ENCODE data around the gene PITPNM3. TPM values are rescaled to one million over a fixed set of nuclear protein-coding genes. Genes with fewer than 3 reads are reported as not detected.
A peak's percentile ranks its signal among the peaks of the same experiment; 100 is the strongest.

PITPNM3 gene
- total RNA-seq, 1 donor: 0.54 TPM

DNA sequence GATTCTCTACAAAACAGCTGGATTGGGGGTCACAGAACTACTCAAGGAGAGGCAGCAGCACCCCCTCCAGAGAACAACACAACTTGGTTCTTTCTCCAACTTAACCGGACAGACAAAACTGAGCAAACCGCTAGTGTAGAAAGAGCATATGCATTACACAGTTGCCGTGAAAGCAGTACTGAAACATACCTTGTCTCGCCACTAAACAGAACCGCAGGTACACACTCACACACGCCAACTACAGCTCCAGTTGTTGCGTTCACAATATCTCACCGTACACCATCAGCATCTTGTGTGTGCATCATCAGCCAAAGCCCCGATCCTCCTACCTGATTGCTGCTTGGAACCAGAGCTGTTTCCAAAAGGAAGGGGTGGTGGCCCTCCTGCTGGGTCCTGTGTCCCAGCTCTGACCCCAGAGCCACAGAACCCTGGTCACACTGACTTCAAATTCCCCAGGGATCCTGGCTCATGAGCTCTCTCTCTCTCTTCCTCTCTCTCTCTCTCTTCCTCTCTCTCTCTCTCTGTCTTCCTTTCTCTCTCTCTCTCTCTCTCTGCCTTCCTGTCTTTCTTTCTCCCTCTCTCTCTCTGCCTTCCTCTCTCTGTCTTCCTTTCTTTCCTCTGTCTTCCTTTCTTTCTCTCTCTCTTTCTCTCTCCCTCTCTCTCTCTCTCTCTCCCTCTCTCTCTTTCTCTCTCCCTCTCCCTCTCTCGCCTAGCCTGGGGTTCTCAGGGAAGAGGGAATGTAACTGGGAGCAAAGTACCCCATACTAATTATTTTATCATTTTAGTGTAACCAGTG is 103.7 kb downstream of the PITPNM3 start:
- DNase-seq (ENCODE audit: low read depth in 2 of 3, low spot score in 2 of 3): no peak

DNA sequence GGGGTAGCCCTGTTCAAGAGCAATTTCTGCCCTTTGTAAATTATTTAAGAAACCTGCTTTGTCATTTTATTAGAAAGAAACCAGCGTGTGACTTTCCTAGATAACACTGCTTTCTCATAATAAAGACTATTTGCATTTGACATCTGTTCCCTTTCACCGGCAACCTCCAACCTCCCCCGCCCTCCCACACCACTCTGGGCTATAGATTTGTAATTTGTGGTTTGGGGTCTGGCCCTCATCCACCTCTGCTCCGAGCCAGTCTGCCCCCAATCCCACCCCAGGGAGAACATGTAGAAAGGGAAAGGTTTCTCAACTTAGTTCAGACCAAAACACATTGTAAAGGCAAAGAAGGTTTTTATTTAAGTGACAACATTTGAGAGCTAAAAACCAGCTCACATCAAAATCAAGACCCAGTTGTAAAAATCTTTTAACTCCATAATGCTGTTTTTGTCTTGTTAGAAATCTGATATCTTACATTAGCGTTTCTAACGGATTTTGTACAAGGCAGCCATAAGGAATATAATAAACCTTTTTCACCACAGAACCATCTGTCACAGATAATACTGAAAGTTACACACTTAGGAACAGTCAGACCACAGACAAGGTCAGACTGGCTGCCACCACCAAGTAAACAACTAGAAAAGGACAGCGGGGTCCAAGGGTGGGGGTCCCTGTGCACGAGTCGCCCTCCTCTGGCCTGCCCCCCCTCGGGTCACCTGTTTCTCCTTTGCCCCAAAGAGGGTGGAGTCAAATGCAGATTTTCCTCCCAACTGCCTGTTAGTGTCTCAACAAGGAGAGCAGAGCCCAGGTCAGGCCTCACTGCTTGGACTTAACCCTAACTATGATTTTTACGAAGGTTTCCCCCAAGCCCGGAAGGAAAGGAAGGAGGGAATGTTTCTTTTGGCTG is 105.2 kb downstream of the PITPNM3 start:
- peak in 2 of 3 donors; percentile 41 for DNase-seq (ENCODE audit: low read depth in 2 of 3, low spot score in 2 of 3)

DNA sequence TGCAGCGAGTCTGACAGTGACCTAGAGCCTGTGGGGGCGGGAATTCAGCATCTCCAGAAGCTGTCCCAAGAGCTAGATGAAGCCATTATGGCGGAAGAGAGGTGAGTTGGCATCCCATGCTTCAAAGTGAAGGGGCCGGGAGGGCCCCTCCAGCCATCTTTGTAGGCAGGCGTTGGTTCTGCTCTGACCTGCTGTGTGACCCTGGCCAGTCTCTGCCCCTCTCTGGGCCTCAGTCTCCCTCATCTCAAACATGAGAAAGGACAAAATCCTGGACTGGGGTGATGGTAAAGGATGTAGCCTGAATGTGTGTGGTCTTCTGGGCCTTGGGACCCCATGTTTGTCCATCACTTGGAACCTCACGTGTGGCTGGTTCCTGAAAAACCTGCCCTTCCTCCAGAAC is 107.0 kb downstream of the PITPNM3 start:
- no peak for DNase-seq (ENCODE audit: low read depth in 2 of 3, low spot score in 2 of 3)

DNA sequence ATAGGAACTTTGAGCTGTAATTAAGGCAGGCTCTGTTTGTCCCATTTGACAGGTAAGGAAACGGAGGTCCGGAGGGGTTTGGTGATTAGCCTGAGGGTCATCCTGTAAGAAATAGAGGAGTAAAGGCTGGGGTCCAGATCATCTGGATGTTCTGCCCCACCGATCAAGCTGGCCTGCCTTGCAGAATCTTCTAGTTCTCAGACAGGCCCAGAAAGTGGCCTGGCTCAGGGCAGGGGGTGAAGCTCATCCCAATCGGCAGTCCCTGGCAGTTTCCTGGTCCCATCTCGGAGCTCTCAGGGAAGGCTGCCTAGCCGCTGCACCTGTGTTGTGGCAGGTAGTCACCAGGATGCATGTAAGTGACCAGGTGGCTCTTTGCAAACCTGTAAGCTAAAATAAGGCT is 107.9 kb downstream of the PITPNM3 start:
- DNase-seq (ENCODE audit: low read depth in 2 of 3, low spot score in 2 of 3): no peak

DNA sequence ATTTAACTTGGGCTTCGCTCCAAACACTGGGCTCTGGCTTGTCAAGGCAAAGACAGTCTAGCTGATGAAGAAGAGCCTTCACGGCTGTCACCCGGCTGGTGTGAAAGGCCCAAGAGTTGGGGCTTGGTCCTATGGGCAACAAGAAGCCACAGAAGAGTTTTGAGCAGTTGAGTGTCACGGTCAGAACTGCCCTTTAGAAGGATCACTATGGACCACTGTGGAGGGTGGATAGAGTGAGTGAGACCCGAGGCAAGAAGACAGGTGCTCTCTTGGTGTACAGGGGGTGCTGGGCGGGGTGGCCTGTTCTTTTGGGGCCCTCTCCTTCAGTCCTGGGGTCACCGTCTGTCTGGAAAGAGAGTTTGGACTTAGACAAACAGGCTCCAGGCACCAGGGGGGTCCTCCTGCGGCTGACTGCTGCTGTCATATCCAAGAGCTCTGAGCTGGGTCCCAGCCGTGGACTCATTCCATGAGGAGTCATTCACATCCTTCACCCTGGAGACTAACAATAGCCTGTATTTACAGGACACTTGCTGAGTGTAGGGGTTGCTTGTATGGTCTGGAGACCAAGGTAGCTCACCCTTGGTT is 109.7 kb downstream of the PITPNM3 start:
- no peak for DNase-seq (ENCODE audit: low read depth in 2 of 3, low spot score in 2 of 3)

DNA sequence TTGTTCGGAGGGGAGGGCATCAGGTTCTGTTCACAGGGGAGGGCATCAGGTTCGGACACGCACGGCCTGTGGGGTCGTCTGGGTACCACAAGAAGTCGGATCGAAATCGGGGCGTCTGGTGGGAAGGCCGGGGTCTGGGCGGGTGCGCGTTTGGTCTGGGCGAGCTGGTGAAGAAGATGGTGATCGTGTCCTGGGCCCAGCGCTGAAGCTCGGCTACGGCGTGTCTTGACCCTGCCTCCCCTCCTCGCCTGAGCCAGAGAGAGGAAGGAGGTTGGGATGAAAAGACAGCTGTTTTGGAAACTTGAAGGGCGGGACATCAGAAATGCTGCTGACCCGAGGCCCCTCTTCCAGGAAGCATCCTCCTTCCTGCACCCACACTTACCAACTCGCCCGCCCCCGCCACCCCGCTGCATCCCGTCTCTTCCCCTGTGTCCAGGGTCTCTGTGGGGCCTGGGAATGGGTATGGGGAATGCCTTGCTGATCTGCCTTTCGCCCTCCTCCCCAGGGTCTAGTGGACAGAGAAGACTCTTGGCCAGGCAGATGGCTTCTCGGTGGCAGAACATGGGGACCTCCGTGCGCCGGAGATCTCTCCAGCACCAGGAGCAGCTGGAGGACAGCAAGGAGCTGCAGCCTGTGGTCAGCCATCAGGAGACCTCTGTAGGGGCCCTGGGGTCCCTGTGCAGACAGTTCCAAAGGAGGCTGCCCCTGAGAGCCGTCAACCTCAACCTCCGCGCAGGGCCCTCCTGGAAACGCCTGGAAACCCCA is 111.6 kb downstream of the PITPNM3 start:
- DNase-seq (ENCODE audit: low read depth in 2 of 3, low spot score in 2 of 3): no peak

DNA sequence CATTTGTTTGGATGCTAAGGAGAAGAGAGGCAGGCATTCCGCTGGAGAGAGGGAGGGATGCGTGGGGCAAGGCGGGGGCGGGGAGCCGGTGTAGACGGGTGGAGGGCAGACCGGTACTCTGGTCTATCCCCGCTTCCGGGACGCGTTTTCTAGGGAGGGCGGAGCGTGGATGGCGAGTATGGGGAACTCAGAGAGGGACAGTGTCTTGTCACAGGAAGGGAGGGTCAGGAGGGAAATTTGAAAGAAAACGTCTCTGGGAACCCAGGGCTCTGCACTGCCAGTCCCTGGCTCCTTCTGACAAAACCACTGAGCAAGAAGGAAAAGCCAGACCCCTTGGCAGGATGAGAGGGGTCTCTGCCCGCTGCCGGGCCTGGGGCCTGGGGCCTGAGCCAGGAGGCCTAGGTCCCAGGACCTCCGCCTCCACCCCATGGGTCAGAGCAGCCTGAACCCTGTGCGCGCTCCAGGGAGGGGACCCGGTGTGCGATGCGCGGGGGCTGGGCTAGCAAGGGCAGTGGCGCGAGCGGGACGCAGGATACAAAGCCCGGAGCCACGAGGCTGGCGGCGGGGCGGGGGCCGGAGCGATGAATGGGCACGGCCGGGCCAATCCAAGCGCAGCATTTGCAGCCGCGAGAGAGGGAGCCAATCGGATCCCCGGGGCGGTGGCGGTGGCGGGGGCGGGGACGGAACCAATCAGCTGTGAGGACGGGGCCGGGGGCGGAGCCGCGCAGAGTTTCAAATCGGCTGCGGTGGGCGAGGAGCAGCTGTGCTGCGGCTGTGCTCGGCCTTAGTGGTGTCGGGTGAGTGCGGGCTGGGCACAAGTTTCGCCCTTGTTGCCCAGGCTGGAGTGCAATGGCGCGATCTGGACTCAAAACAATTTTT is 112.4 kb downstream of the PITPNM3 start, which contains the start of gene PIMREG:
Gene PIMREG (plus strand): TSS at position 764 of the 879 bp plus-strand sequence. CDS start 656 bp downstream, outside the sequence.
- peak; percentile 79 to 98 (median 94) for DNase-seq (ENCODE audit: low read depth in 2 of 3, low spot score in 2 of 3)

DNA sequence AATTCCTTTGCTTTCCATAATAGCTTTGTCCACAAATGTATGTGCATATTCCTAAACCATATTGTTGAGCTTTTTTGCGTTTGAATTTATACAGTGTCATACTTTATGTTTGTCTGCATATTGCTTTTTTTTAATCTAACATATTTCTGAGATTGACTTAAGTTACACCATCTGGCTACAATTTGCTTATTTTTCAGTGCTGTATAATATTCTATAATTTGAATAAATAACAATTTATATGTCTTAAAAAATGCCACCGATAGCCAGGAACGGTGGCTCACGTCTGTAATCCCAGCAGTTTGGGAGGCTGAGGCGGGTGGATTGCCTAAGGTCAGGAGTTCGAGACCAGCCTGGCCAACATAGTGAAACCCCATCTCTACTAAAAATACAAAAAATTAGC is 113.6 kb downstream of the PITPNM3 start:
- DNase-seq (ENCODE audit: low read depth in 2 of 3, low spot score in 2 of 3): no peak

DNA sequence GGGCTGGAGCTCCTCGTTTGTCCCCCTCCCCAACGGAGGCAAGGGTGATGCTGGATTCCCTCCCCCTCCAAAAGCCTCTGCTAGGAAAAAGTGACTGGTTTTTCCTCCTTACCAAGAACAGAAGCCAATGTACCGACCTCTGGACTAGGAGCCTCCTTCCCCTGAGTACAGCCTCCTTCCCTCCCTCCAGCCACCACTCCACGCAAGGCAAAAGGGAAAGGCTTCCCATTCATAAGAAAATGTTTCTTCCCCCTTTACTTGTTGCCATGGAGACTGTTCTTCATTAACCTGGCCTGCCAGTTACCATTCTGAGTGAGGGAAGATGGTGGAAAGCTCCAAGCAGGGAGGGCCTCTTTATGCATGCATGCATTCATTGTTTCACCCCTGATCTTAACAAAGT is 116.4 kb downstream of the PITPNM3 start:
- DNase-seq (ENCODE audit: low read depth in 2 of 3, low spot score in 2 of 3): no peak

DNA sequence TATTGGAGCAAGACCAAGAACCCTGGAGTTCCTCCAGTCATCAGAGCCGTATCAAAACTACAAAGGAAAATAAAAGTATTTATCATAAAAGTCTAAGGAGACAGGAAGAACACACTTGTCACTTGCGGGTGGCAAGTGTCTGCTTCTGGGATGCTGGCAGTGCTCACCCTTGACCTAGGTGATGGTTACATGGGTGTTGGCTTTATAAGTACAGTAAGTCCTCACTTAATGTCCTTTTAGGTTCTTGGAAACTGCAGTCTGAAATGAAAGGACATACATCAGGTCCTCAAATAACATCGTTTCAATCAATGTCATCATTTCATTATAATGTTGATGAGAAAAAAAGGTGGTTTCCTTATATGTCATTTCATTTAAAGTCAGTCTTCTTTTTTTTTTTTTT is 118.4 kb downstream of the PITPNM3 start:
- no peak for DNase-seq (ENCODE audit: low read depth in 2 of 3, low spot score in 2 of 3)

DNA sequence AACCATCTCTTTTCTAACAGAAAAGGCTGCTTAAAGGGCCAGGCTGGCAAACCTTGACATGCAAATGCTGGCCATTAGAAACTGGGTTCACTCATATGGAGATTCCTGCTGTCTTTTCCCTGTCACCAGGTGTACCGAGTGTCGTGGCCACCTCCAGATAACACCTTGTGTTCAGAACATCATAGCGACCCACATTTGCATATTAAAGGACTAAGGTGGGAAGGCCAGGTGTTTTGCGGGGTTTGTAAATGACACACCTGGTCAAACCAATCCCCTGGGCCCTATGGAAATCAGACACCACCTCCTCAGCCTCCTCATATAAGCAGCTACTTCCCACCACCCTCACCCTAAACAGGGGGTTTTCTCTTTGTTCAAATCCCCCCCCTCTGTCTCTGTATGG is 118.9 kb downstream of the PITPNM3 start:
- no peak for DNase-seq (ENCODE audit: low read depth in 2 of 3, low spot score in 2 of 3)

DNA sequence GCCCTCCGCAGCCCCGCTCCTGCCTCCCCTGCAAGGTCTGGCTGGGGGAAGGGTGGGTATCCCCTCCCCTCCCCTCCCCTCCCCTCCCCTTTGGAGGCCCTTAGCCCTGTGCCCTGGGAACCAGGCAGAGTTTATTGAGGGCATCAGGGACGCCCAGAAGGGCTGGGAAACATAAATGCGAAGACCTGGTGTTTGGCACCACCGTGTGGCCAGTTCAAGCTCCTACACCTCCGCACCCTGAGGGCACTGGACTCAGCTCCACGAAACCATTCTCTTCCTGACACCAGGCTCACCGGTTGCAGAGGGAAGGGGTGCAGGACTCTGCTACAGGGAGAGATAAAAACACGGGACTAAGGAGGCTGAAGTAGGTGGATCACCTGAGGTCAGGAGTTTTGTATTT is 120.4 kb downstream of the PITPNM3 start:
- DNase-seq (ENCODE audit: low read depth in 2 of 3, low spot score in 2 of 3): peak in 2 of 3 donors; percentile 59 to 78

DNA sequence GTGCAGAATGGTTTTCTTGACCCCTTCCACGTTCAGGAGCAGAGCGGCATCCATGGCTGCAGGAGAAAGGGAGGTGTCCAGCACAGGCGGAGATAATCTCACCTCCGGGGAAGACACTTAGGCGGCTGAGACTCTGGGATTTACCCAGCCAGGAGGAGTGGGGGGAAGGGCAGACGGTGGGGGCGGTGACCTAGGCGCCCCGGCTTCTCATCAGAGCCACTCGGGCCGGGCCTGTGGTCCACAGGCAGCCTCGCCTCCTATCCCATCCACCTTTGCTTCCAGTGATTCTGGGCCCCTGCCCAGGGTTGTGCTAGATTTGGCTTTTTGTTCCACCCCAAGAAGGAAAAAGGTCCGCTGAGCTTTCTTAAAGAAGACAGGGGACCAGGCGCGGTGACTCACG is 121.3 kb downstream of the PITPNM3 start, which contains the start of gene AIPL1:
Gene AIPL1 (minus strand): TSS at position 71 of the 400 bp plus-strand sequence. CDS start 17 bp downstream, at position 54.
- DNase-seq (ENCODE audit: low read depth in 2 of 3, low spot score in 2 of 3): no peak

DNA sequence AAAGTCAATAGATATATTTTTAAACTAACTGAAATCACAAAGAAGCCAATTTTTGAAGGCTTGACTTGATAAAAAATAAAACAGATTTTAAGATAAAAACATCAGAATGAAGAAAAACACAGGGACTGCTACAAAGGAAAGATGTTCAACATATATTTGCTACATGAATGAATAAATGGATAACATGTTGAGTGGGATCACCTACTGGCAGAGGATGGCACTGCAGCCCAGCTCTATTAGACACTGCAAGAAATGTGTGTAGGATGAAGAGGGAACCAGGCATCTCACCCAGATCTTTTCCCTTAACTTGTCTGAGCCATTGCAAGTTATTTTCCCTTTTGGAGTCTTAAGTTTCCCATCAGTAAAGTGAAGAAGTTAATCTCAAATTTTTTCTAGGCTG is 125.6 kb downstream of the PITPNM3 start:
- DNase-seq (ENCODE audit: low read depth in 2 of 3, low spot score in 2 of 3): no peak

DNA sequence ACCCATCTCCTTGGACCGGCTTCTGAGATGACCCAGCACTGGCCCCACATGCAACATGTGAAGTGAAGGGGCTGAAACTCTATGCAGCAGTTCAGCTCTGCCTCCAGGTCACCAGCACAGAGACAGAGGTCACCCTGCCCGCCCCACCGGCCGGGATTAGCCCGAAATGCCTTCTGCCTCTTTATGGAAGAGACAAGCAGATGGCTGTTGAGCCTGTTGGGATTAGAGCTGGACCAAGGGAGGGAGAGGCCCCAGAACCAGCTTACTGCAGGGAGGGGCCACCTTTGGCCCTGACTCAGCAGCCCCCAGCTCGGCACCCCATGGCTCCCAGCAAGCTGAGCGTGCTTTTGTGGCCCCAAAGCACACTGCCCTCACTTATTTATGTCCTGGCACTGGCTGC is 127.1 kb downstream of the PITPNM3 start:
- DNase-seq (ENCODE audit: low read depth in 2 of 3, low spot score in 2 of 3): no peak

DNA sequence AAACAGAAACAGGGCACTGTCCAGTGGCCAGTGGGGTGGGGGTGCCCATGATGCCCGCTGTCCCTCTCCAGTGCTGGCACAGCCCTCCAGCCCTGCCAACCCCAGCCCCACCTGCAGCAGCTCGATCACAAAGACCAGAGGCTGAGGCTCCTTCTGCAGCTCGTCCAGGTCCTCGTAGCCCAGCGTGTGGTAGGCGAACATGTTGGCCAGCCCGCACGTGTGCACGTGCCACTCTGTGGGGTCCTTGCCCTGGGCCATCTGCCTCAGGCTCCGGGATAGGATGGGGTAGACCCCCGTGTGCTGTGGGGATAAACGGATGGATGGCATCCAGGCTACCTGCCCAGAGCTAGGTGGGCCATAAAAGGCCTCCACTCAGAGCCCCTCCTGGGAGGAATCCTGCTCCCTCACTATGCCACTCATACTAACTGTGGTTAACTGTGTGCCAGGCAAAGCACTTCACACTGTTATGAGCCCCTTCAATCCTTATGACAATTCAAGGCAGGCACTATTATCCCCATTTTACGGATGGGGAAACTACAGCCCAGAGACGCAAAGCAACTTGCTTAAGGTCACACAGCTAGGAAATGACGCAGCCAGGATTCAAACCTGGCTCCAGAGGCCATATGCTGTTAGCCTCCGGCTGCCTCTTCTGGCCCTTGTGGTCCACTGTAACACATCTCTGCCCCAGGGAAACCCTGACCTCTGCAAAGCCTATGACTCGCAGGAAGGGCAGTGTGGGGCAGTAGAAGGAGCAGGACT is 128.0 kb downstream of the PITPNM3 start:
- DNase-seq (ENCODE audit: low read depth in 2 of 3, low spot score in 2 of 3): no peak

DNA sequence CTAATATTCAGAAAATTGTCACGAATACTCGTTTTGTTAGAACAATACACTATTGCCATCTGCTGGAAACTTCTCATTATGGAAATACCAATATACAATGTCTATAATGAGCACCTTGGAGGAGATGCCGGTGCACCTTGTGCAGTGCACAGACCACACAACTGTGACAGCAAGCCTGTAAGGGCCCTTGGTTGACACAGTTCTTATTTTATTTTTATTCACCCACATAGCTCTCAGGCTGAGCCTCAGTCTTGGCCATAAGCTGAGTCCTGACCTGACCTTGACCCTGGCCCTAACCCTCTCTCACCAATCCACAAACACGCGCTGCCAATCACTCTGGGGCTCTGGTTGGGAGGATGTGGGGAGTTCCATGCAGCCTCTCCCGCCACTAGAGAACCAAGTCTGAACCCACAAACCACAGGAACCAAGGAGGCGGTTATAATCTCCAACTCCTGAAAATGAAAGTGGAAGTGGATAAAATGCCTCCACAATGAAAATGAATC is 129.0 kb downstream of the PITPNM3 start:
- DNase-seq (ENCODE audit: low read depth in 2 of 3, low spot score in 2 of 3): peak in 2 of 3 donors; percentile 85 to 88

DNA sequence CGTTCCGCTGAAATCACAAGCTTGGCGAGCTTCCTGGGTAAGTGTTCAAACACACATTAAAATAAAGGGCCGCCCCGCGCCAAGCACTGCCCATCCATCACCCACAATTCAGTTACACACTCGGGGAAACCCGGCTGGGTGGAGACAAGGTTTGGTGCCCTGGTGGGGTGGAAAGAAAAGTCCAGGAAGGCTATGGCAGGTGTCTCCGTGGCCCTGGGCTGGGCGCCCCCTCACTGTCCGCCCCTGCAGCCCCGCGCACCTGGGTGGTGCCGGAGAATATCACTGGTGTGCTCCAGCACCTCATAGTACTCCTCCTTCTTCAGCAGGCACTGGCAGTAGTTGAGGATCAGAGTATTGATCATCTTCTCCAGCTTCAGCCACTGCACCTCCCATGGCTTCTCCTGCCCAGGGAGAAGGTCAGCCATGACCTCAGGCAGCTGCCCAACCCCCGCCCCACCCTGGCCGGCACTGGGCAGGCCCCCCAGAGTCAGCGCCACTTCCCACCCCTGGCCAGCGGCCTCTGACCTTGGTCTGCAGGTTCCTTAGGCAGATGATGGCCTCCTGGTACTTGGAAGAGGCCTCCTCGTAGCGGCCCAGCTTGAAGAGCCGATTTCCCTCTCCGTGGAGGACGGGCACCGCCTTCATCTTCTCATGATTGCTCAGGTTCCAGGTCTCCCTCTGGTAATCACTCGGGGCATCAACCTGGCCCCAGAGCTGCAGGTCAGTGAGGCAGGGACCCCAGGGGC is 129.8 kb downstream of the PITPNM3 start:
- DNase-seq (ENCODE audit: low read depth in 2 of 3, low spot score in 2 of 3): no peak

Data from hematopoietic multipotent progenitor cell (in vitro differentiated cells).